Osteoblast (primary cell): ENCODE measurements around the gene TMEM125. TPM values are rescaled to one million over a fixed set of nuclear protein-coding genes. Genes with fewer than 3 reads are reported as not detected.

Source experiments
- DNase-seq: peaks from one replicate; pipeline ENCODE4 v3.0.0; 2011; ENCODE audit warnings: low spot score, mixed read lengths; ENCODE audit not compliant: insufficient read length; ENCODE audit errors: missing footprints
- H2AFZ ChIP-seq: 2 replicates; pipeline ENCODE4 v1.6.0; 2011; ENCODE audit warnings: mild to moderate bottlenecking, low read length
- H3K27ac ChIP-seq: 2 replicates; pipeline ENCODE4 v1.5.1; 2011; ENCODE audit warnings: mild to moderate bottlenecking, low read depth, low read length, moderate library complexity
- H3K27me3 ChIP-seq: 2 replicates; pipeline ENCODE4 v1.6.0; 2012; ENCODE audit warnings: mild to moderate bottlenecking, control low read depth, inconsistent platforms, low read length, moderate library complexity; ENCODE audit not compliant: insufficient read depth
- H3K36me3 ChIP-seq: 2 replicates; pipeline ENCODE4 v1.5.1; 2011; ENCODE audit warnings: mild to moderate bottlenecking, low read length, control low read depth, moderate library complexity; ENCODE audit not compliant: insufficient read depth
- H3K4me1 ChIP-seq: 2 replicates; pipeline ENCODE4 v1.5.1; 2011; ENCODE audit warnings: mild to moderate bottlenecking, low read length, control low read depth, moderate library complexity; ENCODE audit not compliant: insufficient read depth
- H3K4me2 ChIP-seq: 2 replicates; pipeline ENCODE4 v1.6.0; 2011; ENCODE audit warnings: mild to moderate bottlenecking, low read length; ENCODE audit not compliant: insufficient read depth
- H3K4me3 ChIP-seq: fragments of 200-600 bp; sonication (generic); 3 replicates; pipeline ENCODE4 v1.5.1; 2012; ENCODE audit warnings: mild to moderate bottlenecking, low read length, inconsistent platforms; ENCODE audit not compliant: insufficient read depth
- H3K79me2 ChIP-seq: 2 replicates; pipeline ENCODE4 v1.6.0; 2012; ENCODE audit warnings: mild to moderate bottlenecking, low read length, control low read depth, inconsistent platforms; ENCODE audit not compliant: insufficient read depth
- H3K9me3 ChIP-seq: 2 replicates; pipeline ENCODE4 v1.5.1; 2011; ENCODE audit warnings: low read depth, low read length, control low read depth
- H4K20me1 ChIP-seq: 2 replicates; pipeline ENCODE4 v1.6.0; 2012; ENCODE audit warnings: mild to moderate bottlenecking, low read length, control low read depth; ENCODE audit not compliant: insufficient read depth
- CTCF ChIP-seq: IDR thresholded peaks from 2 replicates; pipeline ENCODE4 v1.5.1; 2011; ENCODE audit warnings: mild to moderate bottlenecking, low read depth, low read length, moderate library complexity; ENCODE audit errors: extremely low read depth
- total RNA-seq: library from RNA; depleted of rRNA; stranded (reverse); fragments of >200 nt; gene quantifications from 2 replicates; pipeline ENCODE4 v1.2.3, GENCODE V29; 2012

The TMEM125 gene
- total RNA-seq, 1 donor = not detected

GRCh38 chr1:43303471-43304313, 33.9 kb downstream of the TMEM125 start:
- Histone ChIP-seq H3K4me2 (peak overlapping the region; percentile 24), H3K79me2 (no peaks in the 10 kb centered on the region), H2AFZ (no peak overlapping the region)

GRCh38 chr1:43304314-43304681, 34.5 kb downstream of the TMEM125 start:
- no peaks in the 10 kb centered on the region for H4K20me1 ChIP-seq
- peaks cover 8% of the 10 kb centered on the region for H3K4me1 ChIP-seq
- no peaks in the 10 kb centered on the region for H3K27me3 ChIP-seq
- no peaks in the 10 kb centered on the region for H3K9me3 ChIP-seq
- peak; percentile 58 for DNase-seq
- H3K4me3 ChIP-seq = no peak overlapping the region
- H2AFZ ChIP-seq = no peak overlapping the region
- no peak for TF ChIP-seq CTCF
- H3K79me2 ChIP-seq = no peaks in the 10 kb centered on the region
- no peak overlapping the region for H3K4me2 ChIP-seq
- no peak overlapping the region for H3K27ac ChIP-seq
- H3K36me3 ChIP-seq = no peaks in the 10 kb centered on the region

More at GRCh38 chr1:43303471-43304313, 33.9 kb downstream of the TMEM125 start:
- no peak for TF ChIP-seq CTCF
- H3K4me3 ChIP-seq = no peak overlapping the region
- H3K9me3 ChIP-seq = no peaks in the 10 kb centered on the region
- no peaks in the 10 kb centered on the region for H3K36me3 ChIP-seq
- no peaks in the 10 kb centered on the region for H4K20me1 ChIP-seq
- H3K4me1 ChIP-seq = peaks cover 8% of the 10 kb centered on the region
- DNase-seq = peak; percentile 57
- no peak overlapping the region for H3K27ac ChIP-seq
- H3K27me3 ChIP-seq = no peaks in the 10 kb centered on the region

- TF ChIP-seq CTCF = no peak
- Histone ChIP-seq H2AFZ (no peak overlapping the region), H3K79me2 (no peaks in the 10 kb centered on the region), H3K4me3 (no peak overlapping the region), H4K20me1 (no peaks in the 10 kb centered on the region), H3K9me3 (no peaks in the 10 kb centered on the region), H3K36me3 (no peaks in the 10 kb centered on the region), H3K4me1 (peaks cover 8% of the 10 kb centered on the region), H3K4me2 (no peak overlapping the region), H3K27ac (no peak overlapping the region), H3K27me3 (no peaks in the 10 kb centered on the region)
- peak; percentile 66 for DNase-seq
Observed at GRCh38 chr1:43304771-43305300, 35.1 kb downstream of the TMEM125 start.

GRCh38 chr1:43305461-43305860, 35.7 kb downstream of the TMEM125 start:
- Histone ChIP-seq H3K36me3 (no peaks in the 10 kb centered on the region), H2AFZ (no peak overlapping the region), H3K4me1 (peaks cover 8% of the 10 kb centered on the region), H3K4me2 (no peak overlapping the region), H3K4me3 (no peak overlapping the region), H3K27ac (no peak overlapping the region), H4K20me1 (no peaks in the 10 kb centered on the region), H3K9me3 (no peaks in the 10 kb centered on the region), H3K79me2 (no peaks in the 10 kb centered on the region), H3K27me3 (no peaks in the 10 kb centered on the region)
- DNase-seq = peak; percentile 76
- TF ChIP-seq CTCF = no peak
